Fibroblast of lung (primary cell): ENCODE results near the gene NMNAT2. TPM values are rescaled to one million over a fixed set of nuclear protein-coding genes. Genes with fewer than 3 reads are reported as not detected.
"Not testable (repeated sequence)": the region's sequence is repeated elsewhere in the genome, so short reads cannot be mapped to it uniquely, and the experiment has no call there.

ENCODE experiments used
- DNase-seq, 2 donors: peaks; one replicate each; pipeline versions ENCODE4 v3.0.0 to v3.0.0-alpha.2; 2010; ENCODE audit warnings: low read depth in 2 of 2
- H2AFZ ChIP-seq: 2 replicates; pipeline ENCODE4 v1.5.1; 2012; ENCODE audit warnings: low read length, control low read depth, inconsistent platforms
- H3K27ac ChIP-seq: 2 replicates; pipeline ENCODE4 v1.5.1; 2011; ENCODE audit warnings: low read length, control low read depth; ENCODE audit not compliant: insufficient read depth
- H3K27me3 ChIP-seq: 2 replicates; pipeline ENCODE4 v1.5.1; 2011; ENCODE audit warnings: mild to moderate bottlenecking, low read length; ENCODE audit not compliant: control insufficient read depth, insufficient read depth
- H3K36me3 ChIP-seq: 2 replicates; pipeline ENCODE4 v1.5.1; 2011; ENCODE audit warnings: low read length; ENCODE audit not compliant: control insufficient read depth, insufficient read depth
- H3K4me1 ChIP-seq: 2 replicates; pipeline ENCODE4 v1.5.1; 2011; ENCODE audit warnings: low read length; ENCODE audit not compliant: control insufficient read depth, insufficient read depth; ENCODE audit errors: extremely low read depth
- H3K4me2 ChIP-seq: 2 replicates; pipeline ENCODE4 v1.5.1; 2011; ENCODE audit warnings: low read length, control low read depth; ENCODE audit not compliant: insufficient read depth; ENCODE audit errors: extremely low read depth
- H3K4me3 ChIP-seq, 4 experiments: fragments of 200-600 bp in 1 of 4; sonication (generic) in 1 of 4; replicated peaks in 1 of 4; 2 replicates each; pipeline ENCODE4 v1.5.1; 2011 to 2016; ENCODE audit warnings: low read length in 4 of 4, low read depth in 3 of 4, mild to moderate bottlenecking in 3 of 4, control low read depth in 2 of 4, inconsistent platforms in 1 of 4, mixed read lengths in 1 of 4; ENCODE audit not compliant: insufficient read depth in 1 of 4; ENCODE audit errors: control extremely low read depth in 1 of 4
- H3K79me2 ChIP-seq: 2 replicates; pipeline ENCODE4 v1.5.1; 2012; ENCODE audit warnings: mild to moderate bottlenecking, low read length, inconsistent platforms; ENCODE audit not compliant: control insufficient read depth, insufficient read depth
- H3K9ac ChIP-seq: 2 replicates; pipeline ENCODE4 v1.5.1; 2011; ENCODE audit warnings: mild to moderate bottlenecking, low read length, control low read depth; ENCODE audit not compliant: insufficient read depth
- H3K9me3 ChIP-seq: 2 replicates; pipeline ENCODE4 v1.5.1; 2012; ENCODE audit warnings: low read depth, low read length; ENCODE audit not compliant: control insufficient read depth, insufficient read depth
- H4K20me1 ChIP-seq: 2 replicates; pipeline ENCODE4 v1.5.1; 2011; ENCODE audit warnings: low read length; ENCODE audit not compliant: control insufficient read depth, insufficient read depth; ENCODE audit errors: extremely low read depth
- EZH2 ChIP-seq: IDR thresholded peaks from 2 replicates; pipeline ENCODE4 v1.5.1; 2012; ENCODE audit warnings: low read length, control low read depth, mild to moderate bottlenecking; ENCODE audit errors: missing control alignments
- polyA plus RNA-seq, 2 donors: library from polyadenylated mRNA; depleted of rRNA in 1 of 2; stranded (reverse) in 1 of 2; unstranded in 1 of 2; fragments of >200 nt; gene quantifications; 2 replicates each; pipeline ENCODE4 v1.2.1, GENCODE V29; 2011 to 2012; ENCODE audit warnings: missing spikeins in 1 of 2
- total RNA-seq: library from RNA; depleted of rRNA; stranded (reverse); fragments of >200 nt; gene quantifications from 2 replicates; pipeline ENCODE4 v1.2.1, GENCODE V29; 2014
- TF ChIP-seq, protein P1 (sequence below), 2 donors: IDR thresholded peaks in 1 of 2; conservative IDR thresholded peaks in 1 of 2; 1 replicate in 1 of 2; 2 replicates in 1 of 2; pipeline ENCODE4 v1.5.1; 2011 to 2012; ENCODE audit warnings: low read length in 2 of 2, control low read depth in 1 of 2, inconsistent platforms in 1 of 2, low read depth in 1 of 2, mild to moderate bottlenecking in 1 of 2

NMNAT2 gene
- total and polyA plus RNA-seq, 2 donors (not counting 1 experiment from before 2014, with no cell fraction given), result under 0.01 to 0.61 TPM

GRCh38 chr1:183276386-183277080, 141.6 kb downstream of the NMNAT2 start:
- Histone ChIP-seq H3K79me2 (no peaks in the 10 kb centered on the region), H2AFZ (no peak overlapping the region), H3K27ac (no peak overlapping the region), H4K20me1 (no peaks in the 10 kb centered on the region), H3K4me1 (peaks cover 35% of the 10 kb centered on the region), H3K4me3 (no peak overlapping the region), H3K36me3 (no peaks in the 10 kb centered on the region), H3K27me3 (no peaks in the 10 kb centered on the region), H3K9ac (no peak overlapping the region), H3K4me2 (no peak overlapping the region), H3K9me3 (no peaks in the 10 kb centered on the region)
- TF ChIP-seq, protein P1, sequence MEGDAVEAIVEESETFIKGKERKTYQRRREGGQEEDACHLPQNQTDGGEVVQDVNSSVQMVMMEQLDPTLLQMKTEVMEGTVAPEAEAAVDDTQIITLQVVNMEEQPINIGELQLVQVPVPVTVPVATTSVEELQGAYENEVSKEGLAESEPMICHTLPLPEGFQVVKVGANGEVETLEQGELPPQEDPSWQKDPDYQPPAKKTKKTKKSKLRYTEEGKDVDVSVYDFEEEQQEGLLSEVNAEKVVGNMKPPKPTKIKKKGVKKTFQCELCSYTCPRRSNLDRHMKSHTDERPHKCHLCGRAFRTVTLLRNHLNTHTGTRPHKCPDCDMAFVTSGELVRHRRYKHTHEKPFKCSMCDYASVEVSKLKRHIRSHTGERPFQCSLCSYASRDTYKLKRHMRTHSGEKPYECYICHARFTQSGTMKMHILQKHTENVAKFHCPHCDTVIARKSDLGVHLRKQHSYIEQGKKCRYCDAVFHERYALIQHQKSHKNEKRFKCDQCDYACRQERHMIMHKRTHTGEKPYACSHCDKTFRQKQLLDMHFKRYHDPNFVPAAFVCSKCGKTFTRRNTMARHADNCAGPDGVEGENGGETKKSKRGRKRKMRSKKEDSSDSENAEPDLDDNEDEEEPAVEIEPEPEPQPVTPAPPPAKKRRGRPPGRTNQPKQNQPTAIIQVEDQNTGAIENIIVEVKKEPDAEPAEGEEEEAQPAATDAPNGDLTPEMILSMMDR (conservative IDR thresholded peaks at IDR 0.05 in 1 of 2, IDR thresholded peaks at IDR 0.05 in 1 of 2; ENCODE audit: low read depth in 1 of 2, low read length in 2 of 2), result no peak
- no peak for TF ChIP-seq EZH2
- DNase-seq, result no peak

GRCh38 chr1:183275322-183275721, 142.9 kb downstream of the NMNAT2 start:
- Histone ChIP-seq H3K9me3 (no peaks in the 10 kb centered on the region), H3K4me1 (peaks cover 33% of the 10 kb centered on the region), H2AFZ (no peak overlapping the region), H3K27ac (no peak overlapping the region), H3K9ac (no peak overlapping the region), H3K4me3 (no peak overlapping the region), H3K4me2 (no peak overlapping the region), H3K79me2 (no peaks in the 10 kb centered on the region), H4K20me1 (no peaks in the 10 kb centered on the region), H3K27me3 (no peaks in the 10 kb centered on the region), H3K36me3 (no peaks in the 10 kb centered on the region)
- no peak for DNase-seq
- TF ChIP-seq EZH2, result no peak
- TF ChIP-seq, protein P1 (conservative IDR thresholded peaks at IDR 0.05 in 1 of 2, IDR thresholded peaks at IDR 0.05 in 1 of 2; ENCODE audit: low read depth in 1 of 2, low read length in 2 of 2), result no peak

DNA sequence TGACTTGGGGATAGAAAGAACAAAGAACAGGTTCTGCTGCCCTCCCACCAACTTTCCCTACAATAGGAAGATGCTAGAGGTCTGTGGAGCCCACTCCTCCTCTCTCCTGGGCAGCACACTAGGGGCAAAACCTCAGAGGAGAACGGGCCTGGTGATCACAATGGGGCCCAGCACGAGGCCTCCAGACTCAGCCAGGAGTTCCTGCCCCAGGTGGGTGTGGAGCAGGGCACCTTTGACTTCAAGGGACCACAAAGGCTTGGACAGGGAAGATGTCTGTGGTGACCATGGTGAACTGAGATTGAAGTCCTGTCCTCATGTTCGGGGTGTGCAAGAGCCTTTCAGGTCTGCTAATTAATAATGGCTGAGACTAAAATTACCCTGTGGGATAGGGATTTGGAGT, 143.3 kb downstream of the NMNAT2 start:
- H3K9me3 ChIP-seq, result no peaks in the 10 kb centered on the region
- H4K20me1 ChIP-seq, result no peaks in the 10 kb centered on the region
- no peak overlapping the region for H3K27ac ChIP-seq
- no peaks in the 10 kb centered on the region for H3K27me3 ChIP-seq
- DNase-seq, result no peak
- TF ChIP-seq, protein P1 (conservative IDR thresholded peaks at IDR 0.05 in 1 of 2, IDR thresholded peaks at IDR 0.05 in 1 of 2; ENCODE audit: low read depth in 1 of 2, low read length in 2 of 2), result no peak
- no peak for TF ChIP-seq EZH2
- no peaks in the 10 kb centered on the region for H3K79me2 ChIP-seq
- no peaks in the 10 kb centered on the region for H3K36me3 ChIP-seq
- no peak overlapping the region for H3K4me2 ChIP-seq
- no peak overlapping the region for H3K4me3 ChIP-seq
- no peak overlapping the region for H3K9ac ChIP-seq
- H3K4me1 ChIP-seq, result peaks cover 34% of the 10 kb centered on the region
- H2AFZ ChIP-seq, result no peak overlapping the region

DNA sequence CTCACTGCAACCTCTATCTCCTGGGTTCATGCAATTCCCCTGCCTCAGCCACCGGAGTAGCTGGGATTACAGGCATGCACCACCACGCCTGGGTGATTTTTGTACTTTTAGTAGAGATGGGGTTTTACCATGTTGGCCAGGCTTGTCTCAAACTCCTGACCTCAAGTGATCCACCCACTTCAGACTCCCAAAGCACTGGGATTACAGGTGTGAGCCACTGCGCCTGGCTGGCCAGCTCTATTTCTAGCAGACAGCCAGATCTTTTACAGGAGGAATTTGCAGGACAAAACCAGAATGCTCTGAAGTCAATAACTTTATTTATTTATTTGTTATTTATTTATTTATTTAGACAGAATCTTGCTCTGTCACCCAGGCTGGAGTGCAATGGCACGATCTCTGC, 144.2 kb downstream of the NMNAT2 start:
- H3K9me3 ChIP-seq, DNase-seq, H3K27me3 ChIP-seq, H3K4me3 ChIP-seq, H3K27ac ChIP-seq, H3K9ac ChIP-seq, H3K4me2 ChIP-seq, H2AFZ ChIP-seq, H3K79me2 ChIP-seq, H4K20me1 ChIP-seq, H3K36me3 ChIP-seq: not testable (repeated sequence)
- H3K4me1 ChIP-seq, result peaks cover 27% of the 10 kb centered on the region
